Measurements from ENCODE around the gene USP11.

- TF ChIP-seq GATA3 (IDR thresholded peaks at IDR 0.05; ENCODE audit: low read depth, low read length) (no peak), GATA2 (IDR thresholded peaks at IDR 0.05; ENCODE audit: low read depth, low read length) (no peak)
These were observed 2.5 kb upstream of the USP11 start for GRCh38 chrX:47230136-47230868.
